Lower lobe of right lung (tissue), 2 donors: ENCODE results near the gene ABR. TPM values are rescaled to one million over a fixed set of nuclear protein-coding genes. Genes with fewer than 3 reads are reported as not detected.
A peak's percentile ranks its signal among the peaks of the same experiment; 100 is the strongest.

Source experiments
- ATAC-seq, 2 donors: fragments of 200-7000 bp; cut with Tn5 transposase; one replicate each; pipeline ENCODE4 v1.9.1; 2020 to 2022; ENCODE audit warnings: mild to moderate bottlenecking in 2 of 2, moderate library complexity in 2 of 2
- DNase-seq: peaks from one replicate; pipeline ENCODE4 v3.0.0-alpha.2; 2020
- H3K27ac ChIP-seq: fragments of 200-600 bp; one replicate; pipeline ENCODE4 v1.8.0; 2022
- H3K27me3 ChIP-seq: fragments of 200-600 bp; one replicate; pipeline ENCODE4 v1.8.0; 2022; ENCODE audit warnings: low read depth
- H3K36me3 ChIP-seq: fragments of 200-600 bp; one replicate; pipeline ENCODE4 v1.8.0; 2022; ENCODE audit warnings: mild to moderate bottlenecking
- H3K4me1 ChIP-seq: fragments of 200-600 bp; one replicate; pipeline ENCODE4 v1.8.0; 2022
- H3K4me3 ChIP-seq: fragments of 200-600 bp; one replicate; pipeline ENCODE4 v1.8.0; 2022; ENCODE audit warnings: mild to moderate bottlenecking
- H3K9me3 ChIP-seq: fragments of 200-600 bp; one replicate; pipeline ENCODE4 v1.8.0; 2022
- intact Hi-C: fragments of 100-400 bp; cut with DNase I; formaldehyde crosslinking; loops from one replicate; pipeline ENCODE4 v1.11.0; 2022
- total RNA-seq: library from RNA; stranded (reverse); fragmentation: NEBNext Ultra II Directional; extraction: Animal tissue kit (Norgen Biotek cat#: 25700); gene quantifications from one replicate; pipeline ENCODE4 v1.2.1, GENCODE V29; 2021
- TF ChIP-seq, protein P1 (sequence below): fragments of 200-600 bp; IDR thresholded peaks from one replicate; pipeline ENCODE4 v1.8.0; 2022; ENCODE audit warnings: antibody characterized with exemption, mild to moderate bottlenecking
- donor health status: DM: no; HTN: yes; CAD: no; lungs with severe emphysema.

Gene ABR
- total RNA-seq, 1 donor from 2014 or later = 212 TPM

DNA sequence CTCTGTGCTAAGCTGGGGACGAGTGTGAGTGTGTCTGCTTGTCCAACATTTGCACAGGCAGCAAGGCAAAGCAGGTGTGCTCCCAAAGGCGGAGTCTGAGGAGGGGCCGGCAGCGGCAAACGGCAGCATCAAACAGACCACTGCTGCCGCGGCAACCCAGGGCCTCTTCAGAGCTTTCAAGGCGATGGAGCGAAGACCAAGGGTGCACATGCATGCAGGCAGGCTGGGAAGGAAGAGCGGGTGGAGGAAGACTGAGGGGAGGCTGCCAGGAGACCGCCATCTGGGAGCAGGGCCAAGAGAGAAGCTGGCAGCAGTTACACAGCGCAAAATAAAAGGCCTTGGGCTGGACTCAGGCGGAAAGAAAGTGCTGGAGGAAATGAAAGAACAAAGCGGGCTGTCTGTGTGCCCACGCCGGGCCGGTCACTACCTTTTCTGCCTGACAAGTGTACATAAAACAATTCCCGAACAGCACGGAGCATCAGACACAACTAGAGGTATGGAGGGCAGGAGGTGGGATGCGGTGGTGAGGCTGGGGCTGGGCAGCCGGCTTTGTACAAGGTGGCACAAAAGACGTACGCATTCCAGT lies 174.3 kb downstream of the ABR start:
- Histone ChIP-seq H3K4me3 (no peak overlapping the region), H3K27me3 (no peaks in the 10 kb centered on the region), H3K4me1 (peaks cover 79% of the 10 kb centered on the region), H3K9me3 (no peaks in the 10 kb centered on the region), H3K27ac (peak overlapping the region; percentile 81), H3K36me3 (peaks cover 94% of the 10 kb centered on the region)
- DNase-seq (no peak), ATAC-seq (peak; percentile 12 to 17)
- intact Hi-C loops = no loop called here
- TF ChIP-seq, protein P1, sequence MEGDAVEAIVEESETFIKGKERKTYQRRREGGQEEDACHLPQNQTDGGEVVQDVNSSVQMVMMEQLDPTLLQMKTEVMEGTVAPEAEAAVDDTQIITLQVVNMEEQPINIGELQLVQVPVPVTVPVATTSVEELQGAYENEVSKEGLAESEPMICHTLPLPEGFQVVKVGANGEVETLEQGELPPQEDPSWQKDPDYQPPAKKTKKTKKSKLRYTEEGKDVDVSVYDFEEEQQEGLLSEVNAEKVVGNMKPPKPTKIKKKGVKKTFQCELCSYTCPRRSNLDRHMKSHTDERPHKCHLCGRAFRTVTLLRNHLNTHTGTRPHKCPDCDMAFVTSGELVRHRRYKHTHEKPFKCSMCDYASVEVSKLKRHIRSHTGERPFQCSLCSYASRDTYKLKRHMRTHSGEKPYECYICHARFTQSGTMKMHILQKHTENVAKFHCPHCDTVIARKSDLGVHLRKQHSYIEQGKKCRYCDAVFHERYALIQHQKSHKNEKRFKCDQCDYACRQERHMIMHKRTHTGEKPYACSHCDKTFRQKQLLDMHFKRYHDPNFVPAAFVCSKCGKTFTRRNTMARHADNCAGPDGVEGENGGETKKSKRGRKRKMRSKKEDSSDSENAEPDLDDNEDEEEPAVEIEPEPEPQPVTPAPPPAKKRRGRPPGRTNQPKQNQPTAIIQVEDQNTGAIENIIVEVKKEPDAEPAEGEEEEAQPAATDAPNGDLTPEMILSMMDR = no peak

DNA sequence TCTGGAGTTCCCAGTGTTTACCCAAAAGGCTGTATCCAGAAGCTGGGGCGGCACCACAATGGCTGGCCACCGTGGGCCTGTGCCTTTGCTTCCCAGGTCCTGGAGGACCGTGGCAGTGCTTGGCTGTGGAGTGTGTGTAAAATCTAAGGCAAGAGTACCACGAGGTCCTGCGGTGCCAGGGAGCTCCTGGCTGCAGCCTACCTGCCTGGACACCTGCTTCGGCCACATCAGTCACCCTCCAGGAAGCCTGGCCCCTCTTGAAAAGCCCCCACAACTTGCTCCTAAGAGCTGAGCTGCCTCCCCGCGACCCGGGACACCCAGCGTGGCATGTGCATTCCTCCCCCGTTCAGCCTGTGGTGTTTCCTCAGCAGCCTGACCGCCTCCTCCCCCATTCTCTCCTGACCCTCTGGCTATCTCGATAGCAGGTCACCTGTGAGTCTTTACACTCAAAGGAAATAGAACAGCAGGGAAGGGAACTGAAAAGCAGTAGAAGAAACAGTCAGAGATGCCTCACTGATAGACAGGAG lies 174.9 kb downstream of the ABR start:
- Histone ChIP-seq H3K9me3 (no peaks in the 10 kb centered on the region), H3K27ac (peak overlapping the region; percentile 81), H3K36me3 (peaks cover 94% of the 10 kb centered on the region), H3K4me3 (no peak overlapping the region), H3K27me3 (no peaks in the 10 kb centered on the region), H3K4me1 (peaks cover 84% of the 10 kb centered on the region)
- ATAC-seq = no peak
- intact Hi-C loops = no loop called here
- TF ChIP-seq, protein P1 = no peak
- no peak for DNase-seq

DNA sequence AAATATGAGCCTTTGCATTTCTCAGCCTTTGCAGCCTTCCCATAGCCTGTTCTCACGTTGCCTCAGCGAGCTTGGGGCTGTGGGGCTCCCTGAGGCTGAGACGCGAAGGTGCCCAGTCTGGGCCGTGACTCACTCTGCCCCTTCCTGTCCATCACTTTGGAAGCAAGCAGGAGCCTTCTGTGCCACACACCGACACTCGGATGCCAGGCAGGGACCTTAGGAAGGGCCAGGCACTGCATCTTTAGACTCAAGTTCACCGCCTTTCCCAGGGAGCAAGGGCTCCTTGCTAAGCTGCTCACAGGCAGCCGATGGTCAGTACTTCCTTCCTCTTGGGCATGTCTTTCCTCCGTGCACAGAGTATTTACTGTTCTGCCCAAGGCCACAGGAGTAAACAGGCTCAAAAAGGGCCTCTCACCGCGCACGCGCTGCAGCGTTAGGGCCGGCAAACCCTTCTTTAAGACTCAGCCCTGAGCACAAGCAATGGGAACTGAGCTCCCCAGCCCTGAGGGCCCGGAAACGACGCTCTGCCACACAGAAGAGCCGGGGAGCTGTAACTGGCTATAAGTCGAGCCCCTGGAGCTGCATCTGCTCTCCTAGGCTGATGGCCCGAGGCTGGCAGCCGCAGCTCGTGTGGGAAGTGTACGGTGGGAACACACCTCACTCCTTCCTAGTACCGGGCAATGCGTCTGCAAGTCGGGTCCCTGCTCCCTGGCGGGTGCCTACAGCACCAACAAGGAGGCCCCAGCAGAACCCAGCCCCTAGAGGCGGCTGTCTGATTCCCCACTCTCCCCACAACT lies 175.6 kb downstream of the ABR start:
- peak overlapping the region; percentile 6 for H3K4me3 ChIP-seq
- peaks cover 90% of the 10 kb centered on the region for H3K4me1 ChIP-seq
- no peaks in the 10 kb centered on the region for H3K9me3 ChIP-seq
- H3K36me3 ChIP-seq = peaks cover 94% of the 10 kb centered on the region
- peak overlapping the region; percentile 81 for H3K27ac ChIP-seq
- TF ChIP-seq, protein P1 = no peak
- H3K27me3 ChIP-seq = no peaks in the 10 kb centered on the region
- ATAC-seq (no peak), DNase-seq (no peak)
- intact Hi-C loops = no loop called here

DNA sequence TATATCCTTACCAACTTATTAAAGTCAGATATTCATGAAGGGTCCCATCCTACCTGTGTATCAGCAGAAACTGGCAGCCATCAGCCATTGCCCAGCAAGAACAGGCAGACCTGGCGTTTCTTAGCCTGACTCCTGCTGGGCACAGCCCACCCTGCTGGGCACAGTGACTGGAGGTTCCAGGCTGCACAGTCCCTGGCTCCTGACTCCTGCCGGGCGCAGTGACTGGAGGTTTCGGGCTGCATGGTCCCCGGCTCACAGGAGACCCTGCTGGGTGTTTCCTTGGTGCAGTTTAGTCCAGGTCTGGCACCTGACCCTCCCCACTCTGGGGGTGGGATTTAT lies 176.2 kb downstream of the ABR start:
- TF ChIP-seq, protein P1 = no peak
- Histone ChIP-seq H3K36me3 (peaks cover 93% of the 10 kb centered on the region), H3K27ac (peak overlapping the region; percentile 81), H3K27me3 (no peaks in the 10 kb centered on the region), H3K4me1 (peaks cover 94% of the 10 kb centered on the region), H3K4me3 (peak overlapping the region; percentile 6), H3K9me3 (no peaks in the 10 kb centered on the region)
- DNase-seq = no peak
- no peak for ATAC-seq
- intact Hi-C loops = no loop called here

DNA sequence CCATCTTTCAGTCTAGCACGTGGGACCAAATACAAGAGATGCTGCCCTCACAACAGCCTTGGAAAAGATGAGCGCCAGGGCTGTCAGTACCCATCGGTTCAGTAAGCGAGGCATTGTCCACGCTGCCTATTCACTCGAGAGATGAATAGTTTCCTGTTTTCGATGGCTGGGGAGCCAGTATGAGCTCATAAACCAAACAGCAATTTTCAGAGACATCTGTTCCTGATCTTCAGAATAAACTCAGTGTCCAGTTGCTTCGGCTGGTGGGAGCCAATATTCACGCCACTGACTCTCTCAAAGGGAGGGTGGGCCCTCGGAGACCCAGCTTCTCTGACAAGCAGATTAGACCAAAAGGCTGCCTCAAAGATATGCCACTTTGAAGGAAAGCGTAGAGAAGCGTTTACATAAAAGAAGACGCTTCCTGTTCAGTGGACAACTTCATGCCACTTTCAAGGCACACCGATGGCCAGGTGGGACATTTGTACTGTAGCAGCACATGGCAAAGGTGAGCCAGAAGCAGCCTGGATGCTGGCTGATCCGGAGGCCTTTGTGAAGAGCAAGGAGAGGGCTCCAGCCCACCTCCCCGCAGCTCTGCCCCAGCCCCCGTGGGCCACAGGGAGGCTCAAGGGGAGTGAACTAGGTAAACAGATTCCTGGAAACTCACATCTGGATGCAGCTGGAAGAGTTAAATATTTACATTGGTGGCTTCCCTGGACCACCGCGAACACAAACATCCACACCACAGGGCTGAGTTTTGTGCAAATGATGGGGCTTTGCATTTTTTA lies 176.8 kb downstream of the ABR start:
- ATAC-seq = no peak
- H3K9me3 ChIP-seq = no peaks in the 10 kb centered on the region
- intact Hi-C loops = no loop called here
- H3K27ac ChIP-seq = peak overlapping the region; percentile 81
- H3K4me1 ChIP-seq = peaks cover 96% of the 10 kb centered on the region
- no peak overlapping the region for H3K4me3 ChIP-seq
- H3K36me3 ChIP-seq = peaks cover 86% of the 10 kb centered on the region
- H3K27me3 ChIP-seq = no peaks in the 10 kb centered on the region
- DNase-seq = no peak
- TF ChIP-seq, protein P1 = no peak
